NCI-H526 treated with DMSO at 0.1 percent for 48 hours (cell line): ENCODE data around the gene TYROBP.
"Not testable (repeated sequence)": the region's sequence is repeated elsewhere in the genome, so short reads cannot be mapped to it uniquely, and the experiment has no call there.

Experiments used
- DNase-seq: peaks from one replicate; lab custom pipeline; 2025; lab: John Stamatoyannopoulos, UW

The TYROBP gene

GRCh38 chr19:35908010-35908441 lies at the start of gene TYROBP:
TSS of gene TYROBP (minus strand) at chr19:35908295. CDS start at chr19:35908228, 67 bp downstream.
- DNase-seq, result no peak

GRCh38 chr19:35957411-35957810 lies 49.3 kb upstream of the TYROBP start:
- not testable (repeated sequence) for DNase-seq

GRCh38 chr19:35955881-35956634 lies 48.0 kb upstream of the TYROBP start:
- DNase-seq, result no peak

GRCh38 chr19:35949131-35949530 lies 41.0 kb upstream of the TYROBP start:
- no peak for DNase-seq

GRCh38 chr19:35946203-35946602 lies 38.1 kb upstream of the TYROBP start:
- no peak for DNase-seq

GRCh38 chr19:35945121-35945790 lies 37.2 kb upstream of the TYROBP start:
- no peak for DNase-seq

GRCh38 chr19:35944556-35944955 lies 36.5 kb upstream of the TYROBP start:
- no peak for DNase-seq

GRCh38 chr19:35943321-35944301 lies 35.5 kb upstream of the TYROBP start:
- no peak for DNase-seq

GRCh38 chr19:35942235-35942634 lies 34.1 kb upstream of the TYROBP start:
- DNase-seq, result no peak

GRCh38 chr19:35940839-35941238 lies 32.7 kb upstream of the TYROBP start:
- no peak for DNase-seq

GRCh38 chr19:35940078-35940775 lies 32.1 kb upstream of the TYROBP start:
- DNase-seq, result no peak

GRCh38 chr19:35939307-35940077 lies 31.4 kb upstream of the TYROBP start:
- no peak for DNase-seq

GRCh38 chr19:35938282-35939224 lies 30.5 kb upstream of the TYROBP start:
- DNase-seq, result no peak

GRCh38 chr19:35937345-35938281 lies 29.5 kb upstream of the TYROBP start:
- DNase-seq, result no peak

- no peak for DNase-seq
Observed at GRCh38 chr19:35936738-35937268, 28.7 kb upstream of the TYROBP start.

GRCh38 chr19:35935911-35936737 lies 28.0 kb upstream of the TYROBP start, which contains the start of gene LRFN3:
TSS of gene LRFN3 (plus strand) at chr19:35936374. CDS start at chr19:35939426, 3,052 bp downstream.
- peak; percentile 87 for DNase-seq

- no peak for DNase-seq
Observed at GRCh38 chr19:35932291-35932936, 24.3 kb upstream of the TYROBP start.
